HCT116 (cell line): ENCODE data around the gene HNRNPD. TPM values are rescaled to one million over a fixed set of nuclear protein-coding genes. Genes with fewer than 3 reads are reported as not detected.

Experiments
- ATAC-seq: fragments of 200-7000 bp; cut with Tn5 transposase; 2 replicates; pipeline ENCODE4 v1.9.1; 2020; ENCODE audit warnings: mild to moderate bottlenecking, moderate library complexity
- BruUV-seq: library from RNA; stranded (reverse); fragments of 400-500 nt; replicated peaks from 2 replicates; lab custom pipeline; 2021; lab: Mats Ljungman, UMichigan
- CTCF ChIA-PET: fragments of 300-600 bp; sonication (Branson Sonifier 250); formaldehyde crosslinking; loops from one replicate; lab custom pipeline; 2021; ENCODE audit warnings: antibody characterized with exemption; lab: Charles Lee
- POLR2A ChIA-PET: fragments of 300-600, 350-600 bp; sonication (Branson Sonifier 250); formaldehyde crosslinking; loops from one replicate; lab custom pipeline; 2021; ENCODE audit warnings: antibody characterized with exemption; lab: Charles Lee
- RAD21 ChIA-PET, 2 experiments: fragments of 300-600 bp; sonication (Branson Sonifier 250); formaldehyde crosslinking; loops; one replicate each; lab custom pipeline; 2023; ENCODE audit warnings: low total read pairs in 2 of 2; ENCODE audit not compliant: uncharacterized antibody in 2 of 2, unreplicated experiment in 2 of 2, low non-redundant PET in 1 of 2; lab: Charles Lee
- DNase-seq: peaks from one replicate; pipeline ENCODE4 v3.0.0-alpha.2; 2010; ENCODE audit warnings: low read depth, low spot score
- H2AFZ ChIP-seq: fragments of 200-600 bp; shearing (Covaris generic), sonication (generic); 2 replicates; pipeline ENCODE4 v1.6.1; 2017; ENCODE audit warnings: low read depth, mixed run types, mixed read lengths, antibody characterized with exemption, low read length; ENCODE audit not compliant: poor library complexity, severe bottlenecking
- H3K27ac ChIP-seq: 2 replicates; pipeline ENCODE4 v1.5.1; 2012; ENCODE audit warnings: low read depth, low read length
- H3K27me3 ChIP-seq: fragments of 200-600 bp; sonication (generic); 2 replicates; pipeline ENCODE4 v1.6.1; 2016; ENCODE audit warnings: mixed run types, low read length, mixed read lengths; ENCODE audit not compliant: insufficient read depth
- H3K36me3 ChIP-seq, 2 experiments: fragments of 200-500 bp in 1 of 2; fragments of 200-600 bp in 1 of 2; sonication (Bioruptor generic) in 1 of 2; sonication (generic) in 1 of 2; 2 replicates each; pipeline versions ENCODE4 v1.5.1 to v1.6.1; 2014 to 2016; ENCODE audit warnings: low read length in 2 of 2, inconsistent platforms in 1 of 2, mixed read lengths in 1 of 2, mixed run types in 1 of 2; ENCODE audit not compliant: insufficient read depth in 2 of 2, control insufficient read depth in 1 of 2
- H3K4me1 ChIP-seq, 2 experiments: fragments of 200-600 bp in 1 of 2; sonication (generic) in 1 of 2; 2 replicates each; pipeline versions ENCODE4 v1.5.1 to v1.6.1; 2012 to 2017; ENCODE audit warnings: low read length in 2 of 2, inconsistent platforms in 1 of 2, mild to moderate bottlenecking in 1 of 2, mixed read lengths in 1 of 2, mixed run types in 1 of 2, moderate library complexity in 1 of 2; ENCODE audit not compliant: insufficient read depth in 2 of 2, control insufficient read depth in 1 of 2
- H3K4me2 ChIP-seq: fragments of 200-600 bp; sonication (generic); 2 replicates; pipeline ENCODE4 v1.6.1; 2017; ENCODE audit warnings: mixed run types, low read length, mixed read lengths
- H3K4me3 ChIP-seq, 2 experiments: fragments of 200-600 bp in 1 of 2; sonication (generic) in 1 of 2; replicated peaks in 1 of 2; 2 replicates each; pipeline ENCODE4 v1.5.1; 2011 to 2016; ENCODE audit warnings: low read length in 2 of 2, control low read depth in 1 of 2, low read depth in 1 of 2, mild to moderate bottlenecking in 1 of 2, mixed read lengths in 1 of 2, mixed run types in 1 of 2
- H3K79me2 ChIP-seq: fragments of 200-600 bp; sonication (generic); 2 replicates; pipeline ENCODE4 v1.6.1; 2017; ENCODE audit warnings: mild to moderate bottlenecking, mixed run types, low read length, moderate library complexity, mixed read lengths; ENCODE audit not compliant: insufficient read depth
- H3K9ac ChIP-seq: fragments of 200-600 bp; sonication (generic); 2 replicates; pipeline ENCODE4 v1.6.1; 2016; ENCODE audit warnings: low read length, mixed read lengths
- H3K9me2 ChIP-seq: fragments of 200-600 bp; sonication (generic), shearing (Covaris generic); 2 replicates; pipeline ENCODE4 v1.6.1; 2017; ENCODE audit warnings: mixed run types, mild to moderate bottlenecking, moderate library complexity; ENCODE audit not compliant: insufficient read depth
- H3K9me3 ChIP-seq, 2 experiments: fragments of 200-500 bp in 1 of 2; fragments of 200-600 bp in 1 of 2; sonication (Bioruptor generic) in 1 of 2; sonication (generic) in 1 of 2; 2 replicates each; pipeline ENCODE4 v1.6.1; 2014 to 2017; ENCODE audit warnings: low read length in 2 of 2, mixed read lengths in 2 of 2, inconsistent platforms in 1 of 2, low read depth in 1 of 2, mild to moderate bottlenecking in 1 of 2, mixed run types in 1 of 2, moderate library complexity in 1 of 2; ENCODE audit not compliant: control insufficient read depth in 1 of 2, insufficient read depth in 1 of 2
- H4K20me1 ChIP-seq: fragments of 200-600 bp; sonication (generic), shearing (Covaris generic); 2 replicates; pipeline ENCODE4 v1.6.1; 2017; ENCODE audit warnings: mixed run types, mild to moderate bottlenecking, moderate library complexity; ENCODE audit not compliant: insufficient read depth
- CBX3 ChIP-seq: IDR thresholded peaks from 2 replicates; pipeline ENCODE4 v1.6.1; 2012; ENCODE audit warnings: low read depth
- EGR1 ChIP-seq: IDR thresholded peaks from 2 replicates; pipeline ENCODE4 v1.6.1; 2012; ENCODE audit warnings: low read depth
- EZH2 ChIP-seq: fragments of 200-600 bp; sonication (generic); IDR thresholded peaks from 2 replicates; pipeline ENCODE4 v1.6.1; 2017; ENCODE audit warnings: antibody characterized with exemption, mixed run types
- EZH2phosphoT487 ChIP-seq: fragments of 200-600 bp; IDR thresholded peaks from 2 replicates; pipeline ENCODE4 v1.6.1; 2018; ENCODE audit warnings: antibody characterized with exemption, borderline replicate concordance
- FOSL1 ChIP-seq: IDR thresholded peaks from 2 replicates; pipeline ENCODE4 v1.6.1; 2012; ENCODE audit warnings: low read depth
- POLR2A ChIP-seq: IDR thresholded peaks from 2 replicates; pipeline ENCODE4 v1.7.0; 2011; ENCODE audit warnings: borderline replicate concordance; ENCODE audit not compliant: insufficient read depth, insufficient read length; ENCODE audit errors: extremely low read depth
- POLR2AphosphoS5 ChIP-seq: IDR thresholded peaks from 2 replicates; pipeline ENCODE4 v1.6.1; 2011; ENCODE audit warnings: mild to moderate bottlenecking, low read depth, low read length, moderate library complexity
- RAD21 ChIP-seq: IDR thresholded peaks from 2 replicates; pipeline ENCODE4 v1.6.1; 2012; ENCODE audit warnings: low read depth, mild to moderate bottlenecking
- REST ChIP-seq: IDR thresholded peaks from 2 replicates; pipeline ENCODE4 v1.6.1; 2012; ENCODE audit warnings: low read depth
- SIN3A ChIP-seq: IDR thresholded peaks from 2 replicates; pipeline ENCODE4 v1.6.1; 2012; ENCODE audit warnings: low read depth
- SP1 ChIP-seq: IDR thresholded peaks from 2 replicates; pipeline ENCODE4 v1.6.1; 2012; ENCODE audit warnings: low read depth
- SRF ChIP-seq: IDR thresholded peaks from 2 replicates; pipeline ENCODE4 v1.6.1; 2012; ENCODE audit warnings: low read depth
- TCF7L2 ChIP-seq: IDR thresholded peaks from 2 replicates; pipeline ENCODE4 v1.7.0; 2011; ENCODE audit warnings: borderline replicate concordance, inconsistent platforms; ENCODE audit not compliant: insufficient read depth, insufficient read length; ENCODE audit errors: extremely low read depth
- YY1 ChIP-seq: IDR thresholded peaks from 2 replicates; pipeline ENCODE4 v1.6.1; 2011; ENCODE audit warnings: low read length, low read depth, moderate library complexity, mild to moderate bottlenecking; ENCODE audit not compliant: insufficient replicate concordance; ENCODE audit errors: extremely low read depth
- ZFX ChIP-seq: fragments of 450-650 bp; IDR thresholded peaks from 2 replicates; pipeline ENCODE4 v1.6.1; 2017
- ZNF274 ChIP-seq: fragments of 200-500 bp; sonication (Bioruptor generic); IDR thresholded peaks from 2 replicates; pipeline ENCODE4 v1.6.1; 2014; ENCODE audit warnings: mild to moderate bottlenecking, low read depth, low read length, inconsistent platforms
- intact Hi-C: fragments of 100-400 bp; cut with micrococcal nuclease; formaldehyde crosslinking; loops from 2 replicates; pipeline ENCODE4 v1.10.0; 2022
- total RNA-seq: library from RNA; stranded (reverse); gene quantifications from one replicate; pipeline ENCODE4 v1.2.1, GENCODE V29; 2021; ENCODE audit not compliant: unreplicated experiment
- TF ChIP-seq, protein P1 (sequence below): IDR thresholded peaks from 2 replicates; pipeline ENCODE4 v1.6.1; 2011; ENCODE audit warnings: mild to moderate bottlenecking, low read length, moderate library complexity; ENCODE audit not compliant: insufficient replicate concordance; ENCODE audit errors: extremely low read depth
- TF ChIP-seq, protein P2 (sequence below), 3 experiments: fragments of 200-600 bp in 1 of 3; sonication (generic) in 1 of 3; IDR thresholded peaks in 2 of 3; conservative IDR thresholded peaks in 1 of 3; 2 replicates each; pipeline ENCODE4 v1.5.1; 2012 to 2017; ENCODE audit warnings: low read depth in 2 of 3, low read length in 2 of 3, antibody characterized with exemption in 1 of 3, borderline replicate concordance in 1 of 3, control low read depth in 1 of 3, mild to moderate bottlenecking in 1 of 3, mixed read lengths in 1 of 3, mixed run types in 1 of 3, moderate library complexity in 1 of 3; ENCODE audit not compliant: insufficient read depth in 1 of 3
- TF ChIP-seq, protein P3 (sequence below): IDR thresholded peaks from 2 replicates; pipeline ENCODE4 v1.6.1; 2012

Gene HNRNPD
- total RNA-seq, 1 experiment from 2014 or later, result 357 TPM

GRCh38 chr4:82352825-82353366 lies 20.9 kb downstream of the HNRNPD start:
- RAD21 ChIA-PET, result no interaction called here

More at GRCh38 chr4:82352825-82353366, 20.9 kb downstream of the HNRNPD start:
- Histone ChIP-seq H3K4me3 (no peak overlapping the region), H2AFZ (no peak overlapping the region), H4K20me1 (peaks cover 50% of the 10 kb centered on the region), H3K27ac (no peak overlapping the region), H3K36me3 (peaks cover 55 to 58% of the 10 kb centered on the region in 2 experiments), H3K27me3 (no peaks in the 10 kb centered on the region), H3K9ac (no peak overlapping the region), H3K79me2 (peaks cover 72% of the 10 kb centered on the region), H3K9me3 (no peaks in the 10 kb centered on the region), H3K9me2 (no peaks in the 10 kb centered on the region), H3K4me1 (peaks cover 0 to 7% of the 10 kb centered on the region in 2 experiments; a peak in 1 of 4 replicates), H3K4me2 (no peak overlapping the region)
- TF ChIP-seq RAD21 (no peak), SIN3A (no peak), FOSL1 (no peak), SP1 (no peak), YY1 (no peak), SRF (no peak), EGR1 (no peak), POLR2A (no peak), TCF7L2 (no peak), REST (no peak), ZFX (no peak), EZH2 (no peak), CBX3 (no peak), POLR2AphosphoS5 (no peak), EZH2phosphoT487 (no peak), ZNF274 (no peak)
- TF ChIP-seq, protein P1, sequence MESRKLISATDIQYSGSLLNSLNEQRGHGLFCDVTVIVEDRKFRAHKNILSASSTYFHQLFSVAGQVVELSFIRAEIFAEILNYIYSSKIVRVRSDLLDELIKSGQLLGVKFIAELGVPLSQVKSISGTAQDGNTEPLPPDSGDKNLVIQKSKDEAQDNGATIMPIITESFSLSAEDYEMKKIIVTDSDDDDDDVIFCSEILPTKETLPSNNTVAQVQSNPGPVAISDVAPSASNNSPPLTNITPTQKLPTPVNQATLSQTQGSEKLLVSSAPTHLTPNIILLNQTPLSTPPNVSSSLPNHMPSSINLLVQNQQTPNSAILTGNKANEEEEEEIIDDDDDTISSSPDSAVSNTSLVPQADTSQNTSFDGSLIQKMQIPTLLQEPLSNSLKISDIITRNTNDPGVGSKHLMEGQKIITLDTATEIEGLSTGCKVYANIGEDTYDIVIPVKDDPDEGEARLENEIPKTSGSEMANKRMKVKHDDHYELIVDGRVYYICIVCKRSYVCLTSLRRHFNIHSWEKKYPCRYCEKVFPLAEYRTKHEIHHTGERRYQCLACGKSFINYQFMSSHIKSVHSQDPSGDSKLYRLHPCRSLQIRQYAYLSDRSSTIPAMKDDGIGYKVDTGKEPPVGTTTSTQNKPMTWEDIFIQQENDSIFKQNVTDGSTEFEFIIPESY, result no peak
- TF ChIP-seq, protein P2, sequence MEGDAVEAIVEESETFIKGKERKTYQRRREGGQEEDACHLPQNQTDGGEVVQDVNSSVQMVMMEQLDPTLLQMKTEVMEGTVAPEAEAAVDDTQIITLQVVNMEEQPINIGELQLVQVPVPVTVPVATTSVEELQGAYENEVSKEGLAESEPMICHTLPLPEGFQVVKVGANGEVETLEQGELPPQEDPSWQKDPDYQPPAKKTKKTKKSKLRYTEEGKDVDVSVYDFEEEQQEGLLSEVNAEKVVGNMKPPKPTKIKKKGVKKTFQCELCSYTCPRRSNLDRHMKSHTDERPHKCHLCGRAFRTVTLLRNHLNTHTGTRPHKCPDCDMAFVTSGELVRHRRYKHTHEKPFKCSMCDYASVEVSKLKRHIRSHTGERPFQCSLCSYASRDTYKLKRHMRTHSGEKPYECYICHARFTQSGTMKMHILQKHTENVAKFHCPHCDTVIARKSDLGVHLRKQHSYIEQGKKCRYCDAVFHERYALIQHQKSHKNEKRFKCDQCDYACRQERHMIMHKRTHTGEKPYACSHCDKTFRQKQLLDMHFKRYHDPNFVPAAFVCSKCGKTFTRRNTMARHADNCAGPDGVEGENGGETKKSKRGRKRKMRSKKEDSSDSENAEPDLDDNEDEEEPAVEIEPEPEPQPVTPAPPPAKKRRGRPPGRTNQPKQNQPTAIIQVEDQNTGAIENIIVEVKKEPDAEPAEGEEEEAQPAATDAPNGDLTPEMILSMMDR (IDR thresholded peaks at IDR 0.05 in 2 of 3, conservative IDR thresholded peaks at IDR 0.05 in 1 of 3; ENCODE audit: borderline replicate concordance in 1 of 3, insufficient read depth in 1 of 3, low read depth in 2 of 3, low read length in 2 of 3), result no peak
- TF ChIP-seq, protein P3, sequence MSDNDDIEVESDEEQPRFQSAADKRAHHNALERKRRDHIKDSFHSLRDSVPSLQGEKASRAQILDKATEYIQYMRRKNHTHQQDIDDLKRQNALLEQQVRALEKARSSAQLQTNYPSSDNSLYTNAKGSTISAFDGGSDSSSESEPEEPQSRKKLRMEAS, result no peak
- intact Hi-C loops, result loop anchor here (10.0 kb wide), 1 partner anchor 888 kb away; no protein-coding TSS in a partner anchor
- POLR2A ChIA-PET, result no interaction called here
- ATAC-seq, result no peak
- BruUV-seq, result no TSS peak
- DNase-seq, result no peak
- CTCF ChIA-PET, result no interaction called here
